Measurements from ENCODE around the gene TMEM247. TPM values are rescaled to one million over a fixed set of nuclear protein-coding genes. Genes with fewer than 3 reads are reported as not detected.
A peak's percentile ranks its signal among the peaks of the same experiment; 100 is the strongest.

The TMEM247 gene
- total RNA-seq, 1 donor from 2014 or later: not detected

GRCh38 chr2:46488389-46488788, 9.0 kb downstream of the TMEM247 start:
- H3K9me3 Mint-ChIP-seq: no peaks in the 10 kb centered on the region
- TF ChIP-seq, protein P1, sequence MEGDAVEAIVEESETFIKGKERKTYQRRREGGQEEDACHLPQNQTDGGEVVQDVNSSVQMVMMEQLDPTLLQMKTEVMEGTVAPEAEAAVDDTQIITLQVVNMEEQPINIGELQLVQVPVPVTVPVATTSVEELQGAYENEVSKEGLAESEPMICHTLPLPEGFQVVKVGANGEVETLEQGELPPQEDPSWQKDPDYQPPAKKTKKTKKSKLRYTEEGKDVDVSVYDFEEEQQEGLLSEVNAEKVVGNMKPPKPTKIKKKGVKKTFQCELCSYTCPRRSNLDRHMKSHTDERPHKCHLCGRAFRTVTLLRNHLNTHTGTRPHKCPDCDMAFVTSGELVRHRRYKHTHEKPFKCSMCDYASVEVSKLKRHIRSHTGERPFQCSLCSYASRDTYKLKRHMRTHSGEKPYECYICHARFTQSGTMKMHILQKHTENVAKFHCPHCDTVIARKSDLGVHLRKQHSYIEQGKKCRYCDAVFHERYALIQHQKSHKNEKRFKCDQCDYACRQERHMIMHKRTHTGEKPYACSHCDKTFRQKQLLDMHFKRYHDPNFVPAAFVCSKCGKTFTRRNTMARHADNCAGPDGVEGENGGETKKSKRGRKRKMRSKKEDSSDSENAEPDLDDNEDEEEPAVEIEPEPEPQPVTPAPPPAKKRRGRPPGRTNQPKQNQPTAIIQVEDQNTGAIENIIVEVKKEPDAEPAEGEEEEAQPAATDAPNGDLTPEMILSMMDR (conservative IDR thresholded peaks at IDR 0.05): no peak
- no peak overlapping the region for H3K27ac Mint-ChIP-seq (ENCODE audit: unreplicated experiment)
- DNase-seq (ENCODE audit: low read depth, low spot score): no peak
- H3K27me3 Mint-ChIP-seq (ENCODE audit: low read depth): no peaks in the 10 kb centered on the region
- no peaks in the 10 kb centered on the region for H3K36me3 Mint-ChIP-seq (ENCODE audit: low read depth)
- H3K4me3 Mint-ChIP-seq: peak overlapping the region; percentile 18
- peaks cover 61% of the 10 kb centered on the region for H3K4me1 Mint-ChIP-seq

GRCh38 chr2:46489423-46490174, 10.2 kb downstream of the TMEM247 start:
- H3K4me3 Mint-ChIP-seq: no peak overlapping the region
- H3K27me3 Mint-ChIP-seq (ENCODE audit: low read depth): no peaks in the 10 kb centered on the region
- DNase-seq (ENCODE audit: low read depth, low spot score): no peak
- no peaks in the 10 kb centered on the region for H3K9me3 Mint-ChIP-seq
- peak overlapping the region; percentile 92 for H3K27ac Mint-ChIP-seq (ENCODE audit: unreplicated experiment)
- H3K4me1 Mint-ChIP-seq: peaks cover 73% of the 10 kb centered on the region
- H3K36me3 Mint-ChIP-seq (ENCODE audit: low read depth): no peaks in the 10 kb centered on the region
- TF ChIP-seq, protein P1 (conservative IDR thresholded peaks at IDR 0.05): no peak

- TF ChIP-seq, protein P1 (conservative IDR thresholded peaks at IDR 0.05): no peak
- Mint-ChIP-seq H3K36me3 (ENCODE audit: low read depth) (no peaks in the 10 kb centered on the region), H3K9me3 (no peaks in the 10 kb centered on the region), H3K27me3 (ENCODE audit: low read depth) (no peaks in the 10 kb centered on the region), H3K4me3 (peak overlapping the region; percentile 76), H3K27ac (ENCODE audit: unreplicated experiment) (peak overlapping the region; percentile 93), H3K4me1 (peaks cover 75% of the 10 kb centered on the region)
- peak; percentile 42 for DNase-seq (ENCODE audit: low read depth, low spot score)
Observed at GRCh38 chr2:46490521-46491141, 11.3 kb downstream of the TMEM247 start.

DNA sequence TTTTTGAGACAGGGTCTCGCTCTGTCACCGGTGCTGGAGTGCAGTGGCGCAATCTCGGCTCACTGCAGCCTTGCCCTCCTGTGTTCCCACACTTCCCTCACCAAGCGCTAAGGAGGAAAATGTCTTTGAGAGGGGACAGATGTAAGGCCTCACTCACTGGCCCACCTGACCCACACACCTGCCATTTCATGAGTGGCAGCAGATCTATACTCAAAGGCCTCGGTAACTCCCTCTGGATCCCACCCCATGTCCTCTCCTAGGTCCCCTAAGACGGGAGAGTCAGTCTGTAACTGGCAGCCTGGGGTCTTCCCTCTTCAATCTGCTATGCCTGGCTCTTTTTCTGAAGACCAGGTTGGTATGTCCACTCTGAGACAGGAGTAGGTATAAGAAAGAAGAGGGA, 12.9 kb downstream of the TMEM247 start:
- no peak for DNase-seq (ENCODE audit: low read depth, low spot score)
- TF ChIP-seq, protein P1 (conservative IDR thresholded peaks at IDR 0.05): no peak
- no peaks in the 10 kb centered on the region for H3K36me3 Mint-ChIP-seq (ENCODE audit: low read depth)
- H3K4me3 Mint-ChIP-seq: peak overlapping the region; percentile 27
- H3K9me3 Mint-ChIP-seq: no peaks in the 10 kb centered on the region
- no peak overlapping the region for H3K27ac Mint-ChIP-seq (ENCODE audit: unreplicated experiment)
- no peaks in the 10 kb centered on the region for H3K27me3 Mint-ChIP-seq (ENCODE audit: low read depth)
- H3K4me1 Mint-ChIP-seq: peaks cover 64% of the 10 kb centered on the region

GRCh38 chr2:46493241-46493970, 14.0 kb downstream of the TMEM247 start:
- peak overlapping the region; percentile 78 for H3K27ac Mint-ChIP-seq (ENCODE audit: unreplicated experiment)

More at GRCh38 chr2:46493241-46493970, 14.0 kb downstream of the TMEM247 start:
- peaks cover 58% of the 10 kb centered on the region for H3K4me1 Mint-ChIP-seq
- no peak for DNase-seq (ENCODE audit: low read depth, low spot score)
- H3K4me3 Mint-ChIP-seq: peak overlapping the region; percentile 69
- TF ChIP-seq, protein P1 (conservative IDR thresholded peaks at IDR 0.05): no peak
- H3K27me3 Mint-ChIP-seq (ENCODE audit: low read depth): peaks cover 5% of the 10 kb centered on the region
- no peaks in the 10 kb centered on the region for H3K36me3 Mint-ChIP-seq (ENCODE audit: low read depth)
- H3K9me3 Mint-ChIP-seq: no peaks in the 10 kb centered on the region

Measured in neural crest cell (in vitro differentiated cells).